ENCODE results near the gene PPP1R9B. TPM values are rescaled to one million over a fixed set of nuclear protein-coding genes. Genes with fewer than 3 reads are reported as not detected.

Gene PPP1R9B
- total RNA-seq, 4 donors from 2014 or later: 28.6 to 37.2 (median 31.9) TPM

DNA sequence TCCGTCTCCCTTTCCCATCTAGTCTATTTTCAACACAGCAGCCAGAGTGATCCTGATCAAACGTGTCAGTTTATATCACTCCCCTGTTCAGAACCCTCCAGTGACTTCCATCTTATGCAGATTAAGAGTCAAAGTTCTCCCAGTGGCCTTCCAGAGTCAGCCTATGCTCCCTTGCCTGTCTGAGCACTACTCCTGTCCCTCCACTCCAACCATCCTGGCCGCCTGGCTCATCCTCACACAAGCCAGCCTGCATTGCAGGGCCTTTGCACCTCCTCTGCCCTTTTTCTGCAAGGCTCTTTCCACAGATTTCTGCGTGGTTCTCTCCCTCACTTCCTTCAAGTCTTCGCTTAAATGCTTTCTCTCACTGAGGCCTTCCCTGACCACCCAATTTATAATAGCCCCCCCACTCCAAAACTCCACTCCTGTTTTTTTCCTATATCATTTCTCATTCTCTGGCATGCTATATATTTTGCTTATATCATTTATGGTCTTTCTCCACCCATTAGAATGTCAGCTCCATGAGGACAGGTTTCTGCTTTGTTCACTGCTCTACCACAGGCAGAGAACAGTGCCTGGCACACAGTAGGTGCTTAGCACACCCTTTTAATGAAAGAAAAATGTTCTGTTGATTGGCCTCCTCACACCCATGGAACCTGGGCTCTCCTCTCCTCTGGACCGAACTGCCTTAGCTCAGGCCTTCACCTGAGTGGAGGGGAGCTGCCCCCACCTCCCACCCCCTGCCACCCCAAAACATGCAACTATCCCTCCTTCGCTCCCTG is 29.8 kb downstream of the PPP1R9B start:
- Histone ChIP-seq H3K4me1 (peaks cover 7 to 18% of the 10 kb centered on the region in 2 donors), H3K27ac (no peak overlapping the region), H3K27me3 (no peaks in the 10 kb centered on the region), H3K9me3 (no peaks in the 10 kb centered on the region), H3K36me3 (no peaks in the 10 kb centered on the region), H3K4me3 (replicated peaks in 1 of 3) (no peak overlapping the region)
- TF ChIP-seq POLR2A (IDR thresholded peaks at IDR 0.05): no peak
- TF ChIP-seq, protein P1, sequence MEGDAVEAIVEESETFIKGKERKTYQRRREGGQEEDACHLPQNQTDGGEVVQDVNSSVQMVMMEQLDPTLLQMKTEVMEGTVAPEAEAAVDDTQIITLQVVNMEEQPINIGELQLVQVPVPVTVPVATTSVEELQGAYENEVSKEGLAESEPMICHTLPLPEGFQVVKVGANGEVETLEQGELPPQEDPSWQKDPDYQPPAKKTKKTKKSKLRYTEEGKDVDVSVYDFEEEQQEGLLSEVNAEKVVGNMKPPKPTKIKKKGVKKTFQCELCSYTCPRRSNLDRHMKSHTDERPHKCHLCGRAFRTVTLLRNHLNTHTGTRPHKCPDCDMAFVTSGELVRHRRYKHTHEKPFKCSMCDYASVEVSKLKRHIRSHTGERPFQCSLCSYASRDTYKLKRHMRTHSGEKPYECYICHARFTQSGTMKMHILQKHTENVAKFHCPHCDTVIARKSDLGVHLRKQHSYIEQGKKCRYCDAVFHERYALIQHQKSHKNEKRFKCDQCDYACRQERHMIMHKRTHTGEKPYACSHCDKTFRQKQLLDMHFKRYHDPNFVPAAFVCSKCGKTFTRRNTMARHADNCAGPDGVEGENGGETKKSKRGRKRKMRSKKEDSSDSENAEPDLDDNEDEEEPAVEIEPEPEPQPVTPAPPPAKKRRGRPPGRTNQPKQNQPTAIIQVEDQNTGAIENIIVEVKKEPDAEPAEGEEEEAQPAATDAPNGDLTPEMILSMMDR (IDR thresholded peaks at IDR 0.05): no peak
- no peak for DNase-seq
- intact Hi-C loops (cut with DNase I): no loop called here
- 90 to 93% methylated on average over 7 of the region's 7 CpGs for WGBS, 2 donors

DNA sequence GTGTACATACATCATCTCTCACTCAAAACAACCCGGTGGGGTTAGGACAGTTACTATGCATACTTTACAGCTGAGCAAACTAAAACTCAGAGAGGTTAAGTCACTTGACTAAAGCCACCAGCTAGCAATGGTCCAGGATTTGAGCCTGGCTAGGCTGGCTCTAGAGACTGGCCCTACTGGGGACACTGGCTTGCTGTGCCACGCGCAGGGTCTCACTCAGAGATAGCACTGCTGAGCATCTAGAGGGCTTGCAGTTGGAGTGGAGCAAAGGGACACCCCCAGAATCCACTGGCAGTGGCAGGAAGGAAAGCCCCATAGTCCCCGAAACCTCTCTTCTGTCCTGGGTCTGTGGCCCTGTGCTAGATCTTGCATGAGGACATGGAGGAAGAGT is 31.7 kb downstream of the PPP1R9B start:
- no peak for TF ChIP-seq POLR2A (IDR thresholded peaks at IDR 0.05)
- TF ChIP-seq, protein P1 (IDR thresholded peaks at IDR 0.05): no peak
- no peaks in the 10 kb centered on the region for H3K27me3 ChIP-seq
- intact Hi-C loops (cut with DNase I): loop anchor here (10.0 kb wide), 1 partner anchor 176 kb away; no protein-coding TSS in a partner anchor
- H3K4me3 ChIP-seq (replicated peaks in 1 of 3): no peak overlapping the region
- 76 to 86% methylated on average over 3 to 4 of the region's 4 CpGs for WGBS, 2 donors
- H3K9me3 ChIP-seq: no peaks in the 10 kb centered on the region
- no peaks in the 10 kb centered on the region for H3K36me3 ChIP-seq
- H3K27ac ChIP-seq: no peak overlapping the region
- peaks cover 7 to 14% of the 10 kb centered on the region in 2 donors for H3K4me1 ChIP-seq
- DNase-seq: no peak

DNA sequence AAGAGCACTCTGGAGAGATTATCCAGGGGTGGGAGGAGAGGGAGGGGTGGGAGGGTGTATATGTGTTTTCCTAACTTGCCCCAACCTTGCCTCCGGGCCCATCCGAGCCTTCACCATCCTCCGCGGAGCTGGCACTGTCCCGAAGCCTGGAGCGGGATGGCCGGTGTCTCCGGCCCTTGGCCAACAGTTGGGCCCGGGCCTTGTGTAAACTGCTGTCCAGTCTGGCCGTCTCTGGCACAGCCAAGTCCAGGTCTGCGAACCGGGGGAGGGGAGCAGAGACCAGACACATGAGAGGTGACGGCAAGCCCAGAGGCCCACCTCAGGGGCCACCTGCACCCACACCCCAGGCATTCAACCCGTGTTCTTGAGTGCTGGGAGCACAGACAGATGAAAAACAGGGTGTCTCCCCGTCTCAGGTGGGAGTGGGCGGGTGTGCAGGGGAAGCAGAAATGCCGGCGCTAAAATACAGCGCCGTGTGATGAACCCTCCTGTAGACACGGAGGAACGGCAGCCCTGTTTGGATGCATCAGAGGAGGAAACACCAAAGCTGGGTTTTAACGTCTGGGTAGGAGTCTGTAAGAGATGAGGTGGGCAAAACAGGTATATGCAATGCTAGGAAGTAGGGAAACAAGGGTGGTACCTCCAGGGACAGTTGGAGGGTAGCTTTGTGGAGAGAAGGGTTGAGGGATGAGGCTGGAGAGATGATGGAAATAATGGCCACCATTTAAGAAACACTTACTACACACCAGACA is 32.2 kb downstream of the PPP1R9B start:
- Histone ChIP-seq H3K9me3 (no peaks in the 10 kb centered on the region), H3K4me1 (peaks cover 7 to 10% of the 10 kb centered on the region in 2 donors), H3K27ac (no peak overlapping the region), H3K27me3 (no peaks in the 10 kb centered on the region), H3K4me3 (replicated peaks in 1 of 3) (no peak overlapping the region), H3K36me3 (no peaks in the 10 kb centered on the region)
- intact Hi-C loops (cut with DNase I): loop anchor here (10.0 kb wide), 1 partner anchor 177 kb away; no protein-coding TSS in a partner anchor
- no peak for TF ChIP-seq POLR2A (IDR thresholded peaks at IDR 0.05)
- TF ChIP-seq, protein P1 (IDR thresholded peaks at IDR 0.05): no peak
- DNase-seq: no peak
- 72 to 87% methylated on average over 18 to 22 of the region's 23 CpGs for WGBS, 2 donors

DNA sequence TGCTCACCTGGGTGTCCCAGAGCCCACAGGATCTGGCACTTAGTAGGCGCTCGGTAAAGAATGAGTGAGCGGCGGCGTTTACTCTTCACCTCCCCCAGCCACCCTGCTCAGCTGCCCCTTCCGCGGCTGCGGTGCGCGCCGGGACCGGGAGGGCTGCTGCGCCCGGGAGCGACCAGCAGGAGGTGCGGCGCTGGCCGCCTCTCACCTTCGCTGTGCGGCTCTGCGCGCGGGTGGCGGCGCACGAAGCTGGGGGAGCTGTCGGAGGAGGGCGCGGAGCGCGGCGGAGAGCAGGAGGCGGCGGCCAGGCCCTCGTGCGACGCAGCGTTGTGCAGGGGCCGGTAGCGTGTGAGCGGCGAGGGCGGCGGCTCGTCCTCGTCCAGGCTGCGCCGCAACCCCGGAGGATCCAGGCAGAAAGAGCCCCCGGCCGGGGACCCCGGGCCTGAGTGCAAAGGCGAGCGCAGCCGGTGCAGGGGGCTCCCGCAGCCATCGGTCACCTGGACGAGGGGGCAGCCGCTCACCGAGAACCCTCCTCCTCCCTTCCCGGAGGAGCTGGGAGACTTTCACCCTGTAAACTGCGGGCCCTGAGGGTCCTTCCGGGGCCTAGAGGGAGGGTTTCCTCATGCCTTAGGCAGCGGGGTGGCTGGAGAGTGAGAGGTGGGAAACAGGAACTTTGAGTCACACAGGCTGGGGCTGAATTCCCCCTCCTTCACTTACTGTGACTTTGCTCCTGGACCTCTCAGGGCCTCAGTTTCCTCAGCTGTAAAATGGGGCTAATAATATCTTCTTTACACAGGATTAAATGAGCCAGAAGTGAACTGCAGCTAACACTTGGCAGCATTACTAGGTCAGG is 33.0 kb downstream of the PPP1R9B start:
- Histone ChIP-seq H3K36me3 (no peaks in the 10 kb centered on the region), H3K4me1 (peaks cover 7 to 11% of the 10 kb centered on the region in 2 donors), H3K27ac (no peak overlapping the region), H3K27me3 (no peaks in the 10 kb centered on the region), H3K4me3 (replicated peaks in 1 of 3) (no peak overlapping the region), H3K9me3 (no peaks in the 10 kb centered on the region)
- TF ChIP-seq POLR2A (IDR thresholded peaks at IDR 0.05): no peak
- TF ChIP-seq, protein P1 (IDR thresholded peaks at IDR 0.05): peak in 5 of 6 experiments; percentile 35 to 76 (median 69)
- intact Hi-C loops (cut with DNase I): loop anchor here (10.0 kb wide), 1 partner anchor 177 kb away; no protein-coding TSS in a partner anchor
- 27 to 30% methylated on average over 13 to 24 of the region's 64 CpGs for WGBS, 2 donors
- DNase-seq: peak; percentile 64 to 66
